RWPE2 (cell line): ENCODE measurements around the gene PKNOX2.

Source experiments
- ATAC-seq: fragments of 200-7000 bp; cut with Tn5 transposase; 3 replicates; pipeline ENCODE4 v1.9.1; 2021; ENCODE audit warnings: low read depth
- DNase-seq: peaks from one replicate; pipeline ENCODE4 v3.0.0-alpha.2; 2020; ENCODE audit warnings: low spot score
- H3K27ac ChIP-seq: fragments of 450-650 bp; 2 replicates; pipeline ENCODE4 v1.5.1; 2017; ENCODE audit warnings: mild to moderate bottlenecking; ENCODE audit not compliant: poor library complexity, severe bottlenecking
- H3K27me3 ChIP-seq: fragments of 250-450 bp; sonication (Bioruptor Pico); 2 replicates; pipeline ENCODE4 v1.5.1; 2021; ENCODE audit warnings: mild to moderate bottlenecking, moderate library complexity; ENCODE audit not compliant: insufficient read depth, poor library complexity, severe bottlenecking
- H3K36me3 ChIP-seq: fragments of 250-450 bp; sonication (Bioruptor Pico); 2 replicates; pipeline ENCODE4 v1.5.1; 2020; ENCODE audit warnings: low read depth, mild to moderate bottlenecking, moderate library complexity
- H3K4me1 ChIP-seq: fragments of 250-450 bp; sonication (Bioruptor Pico); 2 replicates; pipeline ENCODE4 v1.5.1; 2021; ENCODE audit warnings: mild to moderate bottlenecking, moderate library complexity; ENCODE audit not compliant: insufficient read depth, poor library complexity, severe bottlenecking
- H3K4me3 ChIP-seq: fragments of 250-450 bp; sonication (Bioruptor Pico); 2 replicates; pipeline ENCODE4 v1.5.1; 2021; ENCODE audit warnings: mild to moderate bottlenecking, moderate library complexity; ENCODE audit not compliant: severe bottlenecking
- H3K9me3 ChIP-seq: fragments of 250-450 bp; sonication (Bioruptor Pico); 2 replicates; pipeline ENCODE4 v1.5.1; 2021; ENCODE audit warnings: mild to moderate bottlenecking, moderate library complexity; ENCODE audit not compliant: severe bottlenecking
- TF ChIP-seq, protein P1 (sequence below): fragments of 450-650 bp; IDR thresholded peaks from one replicate; pipeline ENCODE4 v1.5.1; 2017; ENCODE audit warnings: mild to moderate bottlenecking, moderate library complexity; ENCODE audit not compliant: poor library complexity, severe bottlenecking

PKNOX2 gene

DNA sequence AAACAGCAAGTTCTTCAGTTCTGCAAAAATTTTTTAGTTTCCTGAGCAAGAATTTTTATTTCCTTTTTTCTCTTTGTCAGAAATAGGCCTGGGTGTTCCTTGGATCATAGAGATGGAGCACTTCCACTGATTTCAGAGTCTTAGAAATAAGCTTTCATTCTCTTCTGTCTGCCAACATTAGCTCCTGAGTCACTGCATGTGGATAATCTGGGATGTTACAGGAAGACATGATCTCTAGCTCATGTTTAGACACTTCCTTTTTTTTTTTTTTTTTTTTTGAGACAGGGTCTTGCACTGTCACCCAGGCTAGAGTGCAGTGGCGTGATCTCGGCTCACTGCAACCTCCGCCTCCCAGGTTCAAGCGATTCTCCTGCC is 39.9 kb upstream of the PKNOX2 start:
- TF ChIP-seq, protein P1, sequence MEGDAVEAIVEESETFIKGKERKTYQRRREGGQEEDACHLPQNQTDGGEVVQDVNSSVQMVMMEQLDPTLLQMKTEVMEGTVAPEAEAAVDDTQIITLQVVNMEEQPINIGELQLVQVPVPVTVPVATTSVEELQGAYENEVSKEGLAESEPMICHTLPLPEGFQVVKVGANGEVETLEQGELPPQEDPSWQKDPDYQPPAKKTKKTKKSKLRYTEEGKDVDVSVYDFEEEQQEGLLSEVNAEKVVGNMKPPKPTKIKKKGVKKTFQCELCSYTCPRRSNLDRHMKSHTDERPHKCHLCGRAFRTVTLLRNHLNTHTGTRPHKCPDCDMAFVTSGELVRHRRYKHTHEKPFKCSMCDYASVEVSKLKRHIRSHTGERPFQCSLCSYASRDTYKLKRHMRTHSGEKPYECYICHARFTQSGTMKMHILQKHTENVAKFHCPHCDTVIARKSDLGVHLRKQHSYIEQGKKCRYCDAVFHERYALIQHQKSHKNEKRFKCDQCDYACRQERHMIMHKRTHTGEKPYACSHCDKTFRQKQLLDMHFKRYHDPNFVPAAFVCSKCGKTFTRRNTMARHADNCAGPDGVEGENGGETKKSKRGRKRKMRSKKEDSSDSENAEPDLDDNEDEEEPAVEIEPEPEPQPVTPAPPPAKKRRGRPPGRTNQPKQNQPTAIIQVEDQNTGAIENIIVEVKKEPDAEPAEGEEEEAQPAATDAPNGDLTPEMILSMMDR, result no peak
- Histone ChIP-seq H3K4me3 (no peak overlapping the region), H3K9me3 (no peaks in the 10 kb centered on the region), H3K36me3 (no peaks in the 10 kb centered on the region), H3K27ac (no peak overlapping the region), H3K27me3 (no peaks in the 10 kb centered on the region), H3K4me1 (no peaks in the 10 kb centered on the region)
- ATAC-seq, result no peak
- no peak for DNase-seq

DNA sequence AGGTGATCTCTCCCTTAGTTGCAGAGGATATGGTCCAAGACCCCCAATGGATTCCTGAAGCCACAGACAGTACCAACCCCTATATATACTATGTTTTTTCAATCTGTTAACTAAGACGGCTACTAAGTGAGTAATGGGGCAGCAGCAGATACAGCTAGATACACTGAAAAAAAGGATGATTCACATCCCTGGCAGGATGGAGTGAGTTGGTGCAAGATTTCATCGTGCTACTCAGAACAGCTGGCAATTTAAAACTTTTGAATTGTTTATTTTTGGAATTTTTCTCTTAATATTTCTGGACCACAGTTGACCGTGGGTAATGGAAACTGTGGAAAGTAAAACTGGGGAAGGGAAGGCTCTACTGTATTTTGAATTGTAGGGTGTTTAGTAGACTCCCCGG is 36.1 kb upstream of the PKNOX2 start:
- Histone ChIP-seq H3K9me3 (no peaks in the 10 kb centered on the region), H3K27ac (no peak overlapping the region), H3K27me3 (no peaks in the 10 kb centered on the region), H3K4me3 (no peak overlapping the region), H3K36me3 (no peaks in the 10 kb centered on the region), H3K4me1 (peaks cover 4% of the 10 kb centered on the region)
- DNase-seq (no peak), ATAC-seq (peak; percentile 58; the same call in 1 of the 3 replicates)
- TF ChIP-seq, protein P1, result no peak

DNA sequence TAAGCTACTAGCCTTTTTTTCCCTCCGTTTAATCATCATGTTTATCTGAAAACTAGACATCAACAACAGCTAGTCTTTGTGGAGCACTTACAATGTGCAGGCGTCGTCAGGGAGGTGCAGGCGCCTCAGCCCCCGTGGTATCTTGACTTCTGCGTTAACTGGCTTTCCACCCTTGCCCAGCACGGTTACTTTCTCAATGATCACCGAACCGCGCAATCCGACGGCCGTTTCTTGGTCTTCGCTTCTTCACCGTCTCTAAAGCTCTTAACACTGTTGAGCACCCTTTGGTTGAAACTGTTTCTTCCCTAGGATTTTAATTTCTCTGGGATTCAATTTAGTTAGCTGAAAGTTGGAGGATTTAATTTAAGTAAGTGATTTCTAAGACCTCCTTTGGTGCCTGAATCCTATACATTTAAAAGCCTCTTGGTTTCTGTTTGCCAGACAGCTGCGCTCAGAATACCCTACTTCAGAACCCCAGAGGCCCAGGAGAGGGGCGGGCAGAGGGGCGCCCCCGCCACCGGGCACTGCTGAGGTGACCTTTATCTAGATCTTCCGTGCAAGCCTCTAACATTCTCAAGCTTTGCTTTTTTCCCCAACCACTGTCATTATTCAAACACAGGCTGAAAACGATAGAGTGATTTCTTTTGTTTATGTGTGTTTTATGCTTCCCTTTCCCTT is 35.1 kb upstream of the PKNOX2 start:
- no peak for ATAC-seq
- no peak overlapping the region for H3K4me3 ChIP-seq
- no peak overlapping the region for H3K27ac ChIP-seq
- H3K4me1 ChIP-seq, result peaks cover 4% of the 10 kb centered on the region
- DNase-seq, result no peak
- no peaks in the 10 kb centered on the region for H3K9me3 ChIP-seq
- TF ChIP-seq, protein P1, result no peak
- H3K27me3 ChIP-seq, result no peaks in the 10 kb centered on the region
- no peaks in the 10 kb centered on the region for H3K36me3 ChIP-seq

DNA sequence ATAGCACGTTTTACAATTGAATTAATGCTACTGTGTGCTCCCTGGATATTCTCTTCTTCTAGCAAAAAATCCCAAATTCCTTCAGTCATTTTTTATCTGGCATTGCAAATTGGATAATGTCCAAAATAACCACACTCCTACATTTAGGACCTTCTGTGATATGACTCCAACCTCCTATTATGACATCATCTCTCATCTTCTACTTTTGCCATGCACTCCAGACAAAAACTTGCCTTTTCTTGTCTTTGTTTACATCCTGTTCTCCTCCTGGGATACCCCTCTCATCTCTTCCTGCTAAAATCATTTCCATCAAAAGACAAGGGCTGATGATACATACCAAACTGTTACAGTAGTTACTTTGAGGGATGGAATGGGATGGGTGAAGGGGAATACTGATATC is 32.5 kb upstream of the PKNOX2 start:
- no peak overlapping the region for H3K4me3 ChIP-seq
- H3K27ac ChIP-seq, result no peak overlapping the region
- peaks cover 4% of the 10 kb centered on the region for H3K4me1 ChIP-seq
- no peak for DNase-seq
- no peaks in the 10 kb centered on the region for H3K36me3 ChIP-seq
- no peaks in the 10 kb centered on the region for H3K9me3 ChIP-seq
- TF ChIP-seq, protein P1, result no peak
- no peaks in the 10 kb centered on the region for H3K27me3 ChIP-seq
- no peak for ATAC-seq

DNA sequence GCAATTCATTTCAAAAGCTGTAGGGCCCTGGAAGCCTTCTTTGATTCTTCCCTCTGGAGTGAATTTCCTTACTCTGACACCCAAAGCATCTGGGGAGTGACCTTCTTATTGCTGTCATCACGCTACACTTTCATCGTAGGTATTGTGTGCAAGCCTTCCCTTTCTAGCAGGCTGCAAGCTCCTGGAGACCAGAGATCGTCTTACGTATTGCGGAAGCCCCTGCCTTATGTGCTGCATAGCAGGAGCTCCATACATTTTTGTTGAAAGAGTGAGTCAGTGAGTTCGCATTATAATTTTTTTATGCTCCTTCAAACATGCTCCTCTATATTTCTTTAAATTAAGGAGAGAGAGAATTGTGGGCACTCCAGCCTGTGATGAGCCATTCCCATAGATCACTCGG is 32.0 kb upstream of the PKNOX2 start:
- no peak overlapping the region for H3K27ac ChIP-seq
- no peak overlapping the region for H3K4me3 ChIP-seq
- no peaks in the 10 kb centered on the region for H3K27me3 ChIP-seq
- ATAC-seq (no peak), DNase-seq (no peak)
- no peaks in the 10 kb centered on the region for H3K9me3 ChIP-seq
- TF ChIP-seq, protein P1, result no peak
- no peaks in the 10 kb centered on the region for H3K36me3 ChIP-seq
- H3K4me1 ChIP-seq, result peaks cover 4% of the 10 kb centered on the region
